ENCODE measurements around the gene TEAD4. TPM values are rescaled to one million over a fixed set of nuclear protein-coding genes. Genes with fewer than 3 reads are reported as not detected.
A peak's percentile ranks its signal among the peaks of the same experiment; 100 is the strongest.

Gene TEAD4
- total and polyA plus RNA-seq, 2 donors (not counting 1 experiment from before 2014, with no cell fraction given), result 6.3 to 14.3 TPM

DNA sequence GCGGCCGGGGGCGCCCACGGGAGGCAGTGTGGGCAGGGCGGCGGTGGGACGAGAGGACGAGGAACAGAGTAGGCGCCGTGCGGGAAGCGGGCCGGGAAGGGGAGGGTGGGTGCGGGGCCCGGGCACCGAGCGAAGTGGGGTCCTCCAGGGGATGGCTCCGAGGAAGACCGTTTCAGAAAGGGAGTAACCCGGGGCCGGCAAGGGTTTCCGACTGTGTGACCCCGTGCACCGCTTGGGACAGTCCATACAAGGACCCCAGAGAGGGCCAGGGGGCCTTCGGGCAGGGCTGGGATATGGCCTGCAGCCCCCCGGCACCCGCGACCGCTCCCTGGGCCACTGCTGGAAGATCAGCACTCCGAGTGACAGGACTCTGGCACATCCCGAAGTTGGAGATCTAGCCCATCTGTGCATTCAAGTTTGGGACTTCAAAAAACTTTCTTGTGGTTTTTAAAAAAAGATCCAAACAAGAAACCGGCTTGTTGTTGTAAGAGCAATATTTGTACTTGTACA is 118.4 kb downstream of the TEAD4 start:
- Histone ChIP-seq H3K9ac (ENCODE audit: insufficient read depth, low read length) (peak overlapping the region; percentile 49), H3K36me3 (ENCODE audit: control insufficient read depth, insufficient read depth, low read length) (no peaks in the 10 kb centered on the region), H2AFZ (ENCODE audit: low read length) (peak overlapping the region; percentile 2), H3K79me2 (ENCODE audit: control insufficient read depth, insufficient read depth, low read length) (no peaks in the 10 kb centered on the region), H3K27me3 (ENCODE audit: control insufficient read depth, insufficient read depth, low read length) (no peaks in the 10 kb centered on the region), H3K4me3 (replicated peaks in 1 of 4; ENCODE audit: control extremely low read depth in 1 of 4, insufficient read depth in 1 of 4, low read depth in 3 of 4, low read length in 4 of 4) (peak overlapping the region; percentile 46 to 76 (median 61)), H3K9me3 (ENCODE audit: control insufficient read depth, insufficient read depth, low read depth, low read length) (no peaks in the 10 kb centered on the region), H3K4me1 (ENCODE audit: control insufficient read depth, extremely low read depth, insufficient read depth, low read length) (peaks cover 3% of the 10 kb centered on the region), H3K27ac (ENCODE audit: insufficient read depth, low read length) (no peak overlapping the region), H4K20me1 (ENCODE audit: control insufficient read depth, extremely low read depth, insufficient read depth, low read length) (no peaks in the 10 kb centered on the region), H3K4me2 (ENCODE audit: extremely low read depth, insufficient read depth, low read length) (peak overlapping the region; percentile 68)
- TF ChIP-seq EZH2 (IDR thresholded peaks at IDR 0.05; ENCODE audit: low read length, missing control alignments), result no peak
- TF ChIP-seq, protein P1, sequence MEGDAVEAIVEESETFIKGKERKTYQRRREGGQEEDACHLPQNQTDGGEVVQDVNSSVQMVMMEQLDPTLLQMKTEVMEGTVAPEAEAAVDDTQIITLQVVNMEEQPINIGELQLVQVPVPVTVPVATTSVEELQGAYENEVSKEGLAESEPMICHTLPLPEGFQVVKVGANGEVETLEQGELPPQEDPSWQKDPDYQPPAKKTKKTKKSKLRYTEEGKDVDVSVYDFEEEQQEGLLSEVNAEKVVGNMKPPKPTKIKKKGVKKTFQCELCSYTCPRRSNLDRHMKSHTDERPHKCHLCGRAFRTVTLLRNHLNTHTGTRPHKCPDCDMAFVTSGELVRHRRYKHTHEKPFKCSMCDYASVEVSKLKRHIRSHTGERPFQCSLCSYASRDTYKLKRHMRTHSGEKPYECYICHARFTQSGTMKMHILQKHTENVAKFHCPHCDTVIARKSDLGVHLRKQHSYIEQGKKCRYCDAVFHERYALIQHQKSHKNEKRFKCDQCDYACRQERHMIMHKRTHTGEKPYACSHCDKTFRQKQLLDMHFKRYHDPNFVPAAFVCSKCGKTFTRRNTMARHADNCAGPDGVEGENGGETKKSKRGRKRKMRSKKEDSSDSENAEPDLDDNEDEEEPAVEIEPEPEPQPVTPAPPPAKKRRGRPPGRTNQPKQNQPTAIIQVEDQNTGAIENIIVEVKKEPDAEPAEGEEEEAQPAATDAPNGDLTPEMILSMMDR (conservative IDR thresholded peaks at IDR 0.05 in 1 of 2, IDR thresholded peaks at IDR 0.05 in 1 of 2; ENCODE audit: low read depth in 1 of 2, low read length in 2 of 2), result no peak
- peak; percentile 36 to 85 for DNase-seq (ENCODE audit: low read depth in 2 of 2)

DNA sequence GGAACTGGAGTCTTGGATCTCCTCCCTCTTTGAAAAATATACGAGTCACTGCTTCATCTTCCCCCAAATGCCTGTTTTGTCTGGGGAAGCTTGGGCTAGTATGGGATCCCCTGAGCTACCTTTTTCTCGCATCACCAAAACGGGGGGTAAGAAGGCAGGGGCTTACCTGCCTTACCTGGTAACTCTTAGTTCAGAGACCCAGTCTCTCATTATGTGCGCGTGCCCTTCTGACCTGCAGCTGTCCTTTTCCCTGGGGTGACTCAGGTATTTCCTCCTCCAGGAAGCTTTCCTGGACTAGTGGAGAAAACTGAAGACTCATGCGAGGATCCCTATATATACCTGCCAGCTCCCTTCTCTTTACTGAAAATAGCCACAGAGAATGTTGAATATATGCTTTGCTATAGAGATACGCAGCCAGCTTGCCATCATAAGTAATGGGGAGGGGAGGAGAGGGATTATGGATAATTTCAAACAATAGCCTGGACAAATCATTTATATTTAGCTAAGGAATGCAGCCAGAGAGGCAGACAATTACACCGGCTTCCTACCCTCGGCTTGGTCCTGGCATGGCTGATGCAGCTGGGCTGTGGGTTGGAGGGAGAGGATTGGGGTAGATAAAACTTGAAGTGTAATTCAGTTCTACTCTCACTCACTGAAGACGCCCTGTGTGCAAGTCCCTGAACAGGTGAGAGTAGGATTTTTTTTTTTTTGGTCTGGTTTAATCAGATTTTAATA is 119.1 kb downstream of the TEAD4 start:
- no peak overlapping the region for H2AFZ ChIP-seq (ENCODE audit: low read length)

DNA sequence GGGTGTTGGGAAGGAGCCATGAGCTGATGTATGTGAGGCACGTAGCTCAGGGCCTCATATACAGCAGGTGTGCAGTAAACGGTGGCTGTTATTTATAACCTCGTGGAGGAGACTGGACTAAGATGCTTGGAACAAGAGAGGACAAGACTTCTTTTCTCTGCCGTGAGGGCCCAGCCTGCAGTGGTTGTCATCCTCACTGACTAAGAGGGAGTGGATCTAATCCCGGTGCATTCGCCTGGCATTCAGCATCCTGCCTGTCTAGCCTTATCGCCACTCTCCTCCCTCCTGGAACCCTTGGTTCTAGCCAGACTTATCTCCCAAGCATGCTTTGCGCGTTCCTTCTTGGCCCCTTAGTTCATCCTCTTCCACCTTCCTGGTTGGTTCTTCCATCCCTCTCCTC is 121.9 kb downstream of the TEAD4 start:
- no peak for DNase-seq (ENCODE audit: low read depth in 2 of 2)
- Histone ChIP-seq H3K27me3 (ENCODE audit: control insufficient read depth, insufficient read depth, low read length) (no peaks in the 10 kb centered on the region), H3K4me3 (replicated peaks in 1 of 4; ENCODE audit: control extremely low read depth in 1 of 4, insufficient read depth in 1 of 4, low read depth in 3 of 4, low read length in 4 of 4) (no peak overlapping the region), H3K36me3 (ENCODE audit: control insufficient read depth, insufficient read depth, low read length) (no peaks in the 10 kb centered on the region), H3K9ac (ENCODE audit: insufficient read depth, low read length) (no peak overlapping the region), H3K9me3 (ENCODE audit: control insufficient read depth, insufficient read depth, low read depth, low read length) (no peaks in the 10 kb centered on the region), H3K4me1 (ENCODE audit: control insufficient read depth, extremely low read depth, insufficient read depth, low read length) (no peaks in the 10 kb centered on the region), H3K4me2 (ENCODE audit: extremely low read depth, insufficient read depth, low read length) (no peak overlapping the region), H3K27ac (ENCODE audit: insufficient read depth, low read length) (no peak overlapping the region), H3K79me2 (ENCODE audit: control insufficient read depth, insufficient read depth, low read length) (no peaks in the 10 kb centered on the region), H2AFZ (ENCODE audit: low read length) (no peak overlapping the region), H4K20me1 (ENCODE audit: control insufficient read depth, extremely low read depth, insufficient read depth, low read length) (no peaks in the 10 kb centered on the region)
- TF ChIP-seq, protein P1 (conservative IDR thresholded peaks at IDR 0.05 in 1 of 2, IDR thresholded peaks at IDR 0.05 in 1 of 2; ENCODE audit: low read depth in 1 of 2, low read length in 2 of 2), result no peak
- no peak for TF ChIP-seq EZH2 (IDR thresholded peaks at IDR 0.05; ENCODE audit: low read length, missing control alignments)

More for the DNA sequence above, 119.1 kb downstream of the TEAD4 start:
- peaks cover 3% of the 10 kb centered on the region for H3K4me1 ChIP-seq (ENCODE audit: control insufficient read depth, extremely low read depth, insufficient read depth, low read length)
- no peak for DNase-seq (ENCODE audit: low read depth in 2 of 2)
- H3K9ac ChIP-seq (ENCODE audit: insufficient read depth, low read length), result no peak overlapping the region
- H3K9me3 ChIP-seq (ENCODE audit: control insufficient read depth, insufficient read depth, low read depth, low read length), result no peaks in the 10 kb centered on the region
- H4K20me1 ChIP-seq (ENCODE audit: control insufficient read depth, extremely low read depth, insufficient read depth, low read length), result no peaks in the 10 kb centered on the region
- no peaks in the 10 kb centered on the region for H3K36me3 ChIP-seq (ENCODE audit: control insufficient read depth, insufficient read depth, low read length)
- TF ChIP-seq, protein P1 (conservative IDR thresholded peaks at IDR 0.05 in 1 of 2, IDR thresholded peaks at IDR 0.05 in 1 of 2; ENCODE audit: low read depth in 1 of 2, low read length in 2 of 2), result no peak
- TF ChIP-seq EZH2 (IDR thresholded peaks at IDR 0.05; ENCODE audit: low read length, missing control alignments), result no peak
- H3K4me2 ChIP-seq (ENCODE audit: extremely low read depth, insufficient read depth, low read length), result peak overlapping the region; percentile 68
- no peak overlapping the region for H3K27ac ChIP-seq (ENCODE audit: insufficient read depth, low read length)
- no peaks in the 10 kb centered on the region for H3K27me3 ChIP-seq (ENCODE audit: control insufficient read depth, insufficient read depth, low read length)
- H3K4me3 ChIP-seq (replicated peaks in 1 of 4; ENCODE audit: control extremely low read depth in 1 of 4, insufficient read depth in 1 of 4, low read depth in 3 of 4, low read length in 4 of 4), result peak overlapping the region; percentile 46 to 76 (median 61)
- H3K79me2 ChIP-seq (ENCODE audit: control insufficient read depth, insufficient read depth, low read length), result no peaks in the 10 kb centered on the region
